Right hindlimb (tissue), 1 donor: ENCODE measurements around the gene TMEM127.

Source experiments
- DNase-seq: peaks from one replicate; pipeline ENCODE4 v3.0.0-alpha.2; 2018

The TMEM127 gene

DNA sequence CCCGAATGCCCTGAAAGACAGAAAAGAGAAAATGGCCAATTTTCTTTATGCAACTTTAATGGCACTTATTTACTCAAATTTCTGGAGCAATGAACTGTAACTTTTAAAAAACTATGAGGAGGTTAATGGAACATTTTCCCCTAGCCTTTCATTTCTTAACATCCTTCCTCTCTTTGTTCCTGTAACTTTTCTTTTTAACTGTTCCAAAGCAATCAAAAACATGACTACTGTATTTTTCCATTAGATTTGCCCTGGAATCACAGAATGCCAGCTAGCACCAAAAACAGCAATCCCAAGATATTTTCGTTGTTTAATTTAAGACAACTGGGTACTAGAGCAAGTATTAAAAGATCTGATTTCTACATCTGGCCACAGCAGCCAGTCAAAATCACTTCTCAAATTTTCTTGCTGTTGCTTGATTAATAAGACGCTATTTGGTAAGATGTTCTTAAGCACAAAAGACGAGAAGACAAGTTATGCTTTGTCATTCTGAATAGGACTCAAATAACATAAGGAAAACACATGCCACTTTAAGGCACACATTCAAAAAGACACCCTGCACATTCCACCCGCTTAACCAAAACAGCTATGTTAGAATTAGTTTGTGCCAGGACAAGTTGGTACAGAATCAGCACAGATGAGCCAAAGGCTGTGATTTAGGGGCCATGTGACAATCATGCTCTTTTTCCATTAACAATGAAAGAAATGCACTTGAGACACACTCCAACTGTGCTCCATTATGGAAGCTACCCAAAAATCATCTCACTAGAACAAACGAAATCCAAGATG, 60.8 kb downstream of the TMEM127 start:
- no peak for DNase-seq

- DNase-seq, result no peak
Observed at GRCh38 chr2:96203130-96204028, 62.4 kb downstream of the TMEM127 start.

DNA sequence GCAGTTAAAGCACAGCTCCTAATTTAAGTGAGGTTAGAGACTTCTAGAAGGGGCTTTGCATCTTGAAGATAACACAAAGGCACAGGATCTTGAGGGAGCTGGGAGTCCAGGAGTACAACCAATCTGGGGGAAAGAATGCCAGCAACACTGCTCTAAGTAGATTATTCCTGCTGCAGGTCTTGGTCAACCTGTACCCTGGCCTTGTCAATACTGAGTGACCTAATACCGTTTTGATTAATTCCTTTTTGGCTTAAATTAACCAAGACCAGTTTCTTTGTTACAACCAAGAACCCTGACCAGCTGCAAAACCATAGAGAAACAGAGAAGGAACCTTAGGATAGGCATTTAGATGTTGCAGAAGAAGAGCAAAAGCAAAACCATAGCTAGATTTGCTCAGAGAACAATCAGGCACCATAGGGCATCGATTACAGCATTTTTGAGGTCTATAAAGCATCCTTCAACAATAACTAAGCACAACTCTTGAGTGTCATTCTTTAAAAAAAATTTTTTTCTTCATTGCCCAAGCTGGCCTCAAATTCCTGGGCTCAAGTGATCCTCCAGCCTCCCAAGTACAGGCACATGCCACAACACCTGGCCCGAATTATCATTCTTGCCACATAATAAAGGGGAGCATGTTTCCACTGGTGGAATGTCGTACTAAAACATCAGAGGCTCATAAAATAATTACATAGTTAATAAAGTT, 63.5 kb downstream of the TMEM127 start:
- DNase-seq, result no peak

DNA sequence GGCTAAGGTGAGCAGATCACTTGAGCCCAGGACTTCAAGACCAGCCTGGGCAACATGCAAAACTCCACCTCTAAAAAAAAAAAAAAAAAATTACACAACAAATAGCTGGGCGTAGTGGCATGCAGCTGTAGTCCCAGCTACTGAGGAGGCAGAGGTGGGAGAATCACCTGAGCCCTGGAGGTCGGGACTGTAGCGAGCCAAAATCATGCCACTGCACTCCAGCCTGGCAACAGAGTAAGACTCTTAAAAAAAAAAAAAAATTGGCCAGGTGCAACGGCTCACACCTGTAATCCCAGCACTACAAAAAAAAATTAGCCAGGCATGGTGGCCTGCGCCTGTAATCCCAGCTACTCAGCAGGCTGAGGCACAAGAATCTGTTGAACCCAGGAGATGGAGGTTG, 64.5 kb downstream of the TMEM127 start:
- DNase-seq, result no peak

GRCh38 chr2:96198921-96199320, 66.9 kb downstream of the TMEM127 start:
- DNase-seq, result no peak
